ENCODE data around the gene PRR3.
"Not testable (repeated sequence)": the region's sequence is repeated elsewhere in the genome, so short reads cannot be mapped to it uniquely, and the experiment has no call there.

PRR3 gene, protein sequence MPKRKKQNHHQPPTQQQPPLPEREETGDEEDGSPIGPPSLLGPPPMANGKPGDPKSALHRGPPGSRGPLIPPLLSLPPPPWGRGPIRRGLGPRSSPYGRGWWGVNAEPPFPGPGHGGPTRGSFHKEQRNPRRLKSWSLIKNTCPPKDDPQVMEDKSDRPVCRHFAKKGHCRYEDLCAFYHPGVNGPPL

GRCh38 chr6:30556906-30557682, at the start of gene PRR3:
PRR3 (plus strand) TSS chr6:30557295; CDS start chr6:30557345, 50 bp downstream.
- DNase-seq: peak; percentile 93

GRCh38 chr6:30507849-30508827, 49.0 kb upstream of the PRR3 start:
- no peak for DNase-seq

DNA sequence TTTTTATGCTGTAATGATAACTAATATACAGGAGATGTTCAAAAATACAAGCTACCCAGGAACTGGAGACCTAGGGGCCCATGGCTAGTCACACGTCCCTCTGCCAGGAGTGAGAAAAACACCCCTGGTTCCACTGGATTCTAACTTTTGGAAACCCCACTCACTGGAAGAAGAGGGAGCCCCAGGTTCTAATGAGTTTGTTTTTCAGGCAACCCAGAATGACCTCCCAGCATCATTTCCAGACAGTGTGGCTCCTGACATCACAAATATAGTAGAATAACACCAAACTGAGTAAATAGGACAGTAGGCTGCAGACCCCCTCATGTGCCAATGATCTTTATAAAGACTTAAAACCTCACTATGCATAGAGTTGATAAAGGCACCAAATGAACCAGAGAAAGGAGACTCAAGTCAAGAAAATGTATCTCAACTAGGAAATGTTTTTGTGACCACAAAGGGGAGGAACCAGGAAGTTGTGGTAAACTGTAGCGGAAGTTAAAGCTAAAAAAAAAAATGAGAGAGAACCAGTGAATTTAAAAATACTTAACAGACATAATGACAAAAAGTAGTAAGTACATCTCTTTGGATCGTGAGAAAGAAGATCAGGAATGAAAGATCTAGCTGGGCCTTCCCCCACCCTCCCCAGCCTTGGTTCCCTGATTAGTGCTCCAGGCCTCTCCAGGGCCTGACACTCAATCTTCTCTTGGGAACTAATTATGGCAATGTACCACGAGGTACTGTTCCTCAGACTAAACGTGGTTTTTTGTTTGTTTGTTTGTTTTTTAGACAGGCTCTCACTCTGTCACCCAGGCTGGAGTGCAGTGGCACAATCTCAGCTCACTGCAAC, 48.0 kb upstream of the PRR3 start:
- DNase-seq: no peak

- DNase-seq: no peak
These were observed 46.5 kb upstream of the PRR3 start for GRCh38 chr6:30510419-30511168.

DNA sequence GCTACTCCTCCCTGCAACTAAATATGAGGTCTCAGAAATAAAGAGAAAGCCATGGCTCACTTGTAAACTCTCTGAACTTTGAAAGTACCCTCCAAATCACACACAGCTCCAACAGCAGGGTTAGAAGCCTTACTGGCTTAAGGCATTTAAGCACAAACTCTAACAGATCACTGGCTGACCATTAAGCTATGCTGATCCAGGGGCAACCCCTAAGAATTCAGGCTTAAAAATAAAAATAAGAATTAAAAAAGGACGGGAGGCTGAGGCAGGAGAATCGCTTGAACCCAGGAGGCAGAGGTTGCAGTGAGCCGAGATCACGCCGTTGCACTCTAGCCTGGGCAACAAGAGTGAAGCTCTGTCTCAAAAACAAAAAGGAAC, 45.9 kb upstream of the PRR3 start:
- DNase-seq: no peak

GRCh38 chr6:30513451-30513850, 43.6 kb upstream of the PRR3 start:
- no peak for DNase-seq

DNA sequence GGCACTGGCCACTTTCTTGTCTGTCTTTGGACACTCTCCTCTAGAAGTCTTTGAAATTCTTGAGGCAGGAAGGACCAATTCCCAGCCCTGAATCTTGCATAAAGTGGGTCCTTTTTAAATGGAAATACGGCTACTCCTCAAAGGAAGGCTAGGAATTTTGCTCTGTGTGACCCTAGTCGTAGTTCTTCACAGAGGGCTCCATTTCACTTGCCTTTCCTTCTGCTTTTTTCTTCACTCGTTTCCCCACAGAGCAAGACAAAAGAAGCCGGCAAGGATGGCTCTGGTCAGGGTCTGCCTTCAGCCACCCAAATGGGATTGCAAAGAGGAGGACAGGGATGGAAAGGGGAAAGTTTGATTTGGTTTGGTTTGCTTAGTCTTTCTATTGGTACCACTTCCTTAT, 42.0 kb upstream of the PRR3 start:
- DNase-seq: no peak

GRCh38 chr6:30515944-30516753, 40.9 kb upstream of the PRR3 start:
- DNase-seq: peak; percentile 95

DNA sequence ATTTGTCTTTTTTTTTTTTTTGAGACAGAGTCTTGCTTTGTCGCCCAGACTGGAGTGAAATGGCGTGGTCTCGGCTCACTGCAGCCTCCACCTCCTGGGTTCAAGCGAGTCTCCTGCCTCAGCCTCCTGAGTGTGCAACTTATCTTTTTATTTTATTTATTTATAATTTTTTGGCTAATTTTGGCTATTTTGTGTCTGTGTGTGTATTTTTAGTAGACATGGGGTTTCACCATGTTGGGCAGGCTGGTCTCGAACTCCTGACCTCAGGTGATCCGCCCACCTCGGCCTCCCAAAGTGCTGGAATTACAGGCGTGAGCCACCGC, 40.4 kb upstream of the PRR3 start:
- not testable (repeated sequence) for DNase-seq

DNA sequence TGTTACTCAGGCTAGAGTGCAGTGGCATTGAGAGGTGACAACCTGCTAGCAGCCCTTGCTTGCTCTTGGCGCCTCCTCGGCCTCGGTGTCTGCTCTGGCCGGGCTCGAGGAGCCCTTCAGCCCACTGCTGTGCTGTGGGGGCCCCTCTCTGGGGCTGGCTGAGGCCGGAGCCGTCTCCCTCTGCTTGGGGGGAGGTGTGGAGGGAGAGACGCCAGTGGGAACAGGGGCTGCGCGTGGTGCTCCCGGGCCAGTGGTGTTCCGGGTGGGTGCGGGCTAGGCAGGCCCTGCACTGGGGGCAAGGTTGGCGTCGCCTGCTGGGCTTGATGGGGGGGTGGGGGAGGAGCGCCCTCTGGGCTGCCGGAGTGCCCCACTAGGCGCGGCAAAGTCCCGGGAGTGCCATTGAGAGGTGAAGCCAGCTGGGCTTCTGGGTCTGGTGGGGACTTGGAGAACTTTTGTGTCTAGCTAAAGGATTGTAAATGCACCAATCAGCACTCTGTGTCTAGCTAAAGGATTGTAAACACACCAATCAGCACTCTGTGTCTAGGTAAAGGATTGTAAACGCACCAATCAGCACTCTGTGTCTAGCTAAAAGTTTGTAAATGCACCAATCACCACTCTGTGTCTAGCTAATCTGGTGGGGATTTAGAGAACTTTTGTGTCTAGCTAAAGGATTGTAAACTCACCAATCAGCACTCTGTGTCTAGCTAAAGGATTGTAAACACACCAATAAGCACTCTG, 39.2 kb upstream of the PRR3 start:
- not testable (repeated sequence) for DNase-seq

- peak; percentile 67 for DNase-seq
These were observed 38.5 kb upstream of the PRR3 start for GRCh38 chr6:30518505-30519145.

DNA sequence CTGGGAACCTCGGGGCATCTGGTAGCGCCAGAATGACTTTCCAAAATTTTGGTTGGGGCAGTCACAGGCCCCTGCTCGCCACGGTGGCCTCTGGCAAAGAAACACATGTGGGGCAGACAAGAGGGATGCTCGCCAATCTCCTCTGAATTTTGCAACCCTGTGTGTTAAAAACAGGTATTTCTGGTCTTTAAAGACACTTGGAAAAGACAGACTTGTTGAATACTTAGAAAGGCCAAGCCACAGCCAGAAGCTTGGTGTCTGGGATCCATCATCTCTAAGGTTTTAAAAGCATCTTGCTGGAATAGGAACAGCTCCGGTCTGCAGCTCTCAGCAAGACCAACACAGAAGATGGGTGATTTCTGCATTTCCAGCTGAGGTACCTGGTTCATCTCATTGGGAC, 36.6 kb upstream of the PRR3 start:
- DNase-seq: no peak

GRCh38 chr6:30521082-30521481, 36.0 kb upstream of the PRR3 start:
- not testable (repeated sequence) for DNase-seq

GRCh38 chr6:30521952-30522351, 35.1 kb upstream of the PRR3 start:
- not testable (repeated sequence) for DNase-seq

GRCh38 chr6:30526444-30526843, 30.7 kb upstream of the PRR3 start:
- not testable (repeated sequence) for DNase-seq

DNA sequence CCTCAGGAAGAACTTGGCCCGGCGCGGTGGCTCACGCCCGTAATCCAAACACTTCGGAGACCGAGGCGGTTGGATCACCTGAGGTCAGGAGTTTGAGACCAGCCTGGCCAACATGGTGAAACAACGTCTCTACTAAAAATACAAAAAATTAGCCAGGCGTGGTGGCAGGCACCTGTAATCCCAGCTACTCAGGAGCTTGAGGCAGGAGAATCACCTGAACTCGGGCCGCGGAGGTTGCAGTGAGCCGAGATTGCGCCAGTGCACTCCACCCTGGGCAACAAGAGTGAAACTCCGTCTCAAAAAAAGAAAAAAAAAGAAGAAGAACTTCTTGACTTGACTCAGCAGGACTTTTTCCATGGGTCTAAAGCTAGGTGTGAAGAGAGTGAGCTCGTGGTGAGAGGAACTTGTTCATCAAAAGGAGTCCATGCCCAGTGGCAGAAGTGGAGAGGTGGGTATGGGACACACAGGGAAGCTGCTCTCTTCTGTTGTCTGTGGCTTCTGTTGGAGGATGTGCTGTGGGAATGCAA, 27.7 kb upstream of the PRR3 start:
- peak; percentile 71 for DNase-seq

- no peak for DNase-seq
These were observed 27.1 kb upstream of the PRR3 start for GRCh38 chr6:30530014-30530413.

DNA sequence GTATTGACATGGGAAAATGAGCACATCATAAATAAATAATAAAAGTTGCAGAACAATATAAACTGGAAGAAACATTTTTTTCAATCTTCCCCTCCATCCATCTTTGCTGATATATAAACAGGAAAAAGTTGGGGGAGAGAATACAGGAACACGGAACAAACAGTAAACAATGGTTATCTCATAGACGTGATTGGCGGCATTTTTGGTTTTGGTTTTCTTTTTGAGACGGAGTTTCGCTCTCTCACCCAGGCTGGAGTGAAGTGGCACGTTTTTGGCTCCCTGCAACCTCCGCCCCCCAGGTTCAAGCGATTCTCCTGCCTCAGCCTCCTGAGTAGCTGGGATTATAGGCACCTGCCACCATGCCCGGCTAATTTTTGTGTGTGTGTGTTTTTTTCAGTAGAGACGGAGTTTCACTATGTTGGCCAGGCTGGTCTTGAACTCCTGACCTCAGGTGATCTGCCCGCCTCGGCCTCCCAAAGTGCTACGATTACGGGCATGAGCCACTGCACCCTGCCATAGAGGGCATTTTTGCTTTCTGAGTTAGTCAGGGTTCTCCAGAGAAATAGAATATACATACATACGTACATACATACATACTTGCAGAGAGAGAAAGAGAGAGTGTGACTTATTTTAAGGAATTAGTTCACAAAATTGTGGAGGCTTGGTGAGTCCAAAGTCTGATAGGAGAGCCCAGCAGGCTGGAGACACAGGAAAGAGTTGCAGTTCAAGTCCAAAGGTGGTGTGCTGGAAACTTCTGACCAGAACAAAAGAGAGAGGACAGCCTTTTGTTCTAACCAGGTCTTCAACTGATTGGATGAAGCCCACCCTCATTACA, 23.4 kb upstream of the PRR3 start:
- DNase-seq: no peak
